ENCODE measurements around the gene TTI1. TPM values are rescaled to one million over a fixed set of nuclear protein-coding genes. Genes with fewer than 3 reads are reported as not detected.

Gene TTI1
- total RNA-seq, 2 donors from 2014 or later = 37.5 to 56.2 TPM

DNA sequence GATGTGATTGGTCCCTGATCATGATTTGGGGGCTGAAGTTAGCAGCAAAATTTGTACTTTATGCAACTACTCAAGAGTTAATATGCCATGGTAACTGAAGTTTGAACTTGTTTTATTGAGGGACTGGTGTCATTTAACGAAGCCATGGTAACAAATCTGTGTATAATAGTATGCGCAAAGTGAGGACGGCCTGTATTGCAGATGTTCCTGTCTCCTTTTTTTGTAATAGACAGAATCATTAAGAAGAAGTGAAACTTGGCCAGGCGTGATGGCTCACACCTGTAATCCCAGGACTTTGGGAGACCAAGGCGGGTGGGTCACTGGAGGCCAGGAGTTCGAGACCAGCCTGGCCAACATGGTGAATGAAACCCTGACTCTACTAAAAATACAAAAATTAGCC lies 22.6 kb upstream of the TTI1 start:
- H3K4me1 ChIP-seq (ENCODE audit: control insufficient read depth, insufficient read depth, low read length) = peaks cover 6% of the 10 kb centered on the region
- Mint-ChIP-seq H3K9me3 (no peaks in the 10 kb centered on the region), H3K4me3 (no peak overlapping the region), H3K4me1 (peaks cover 17% of the 10 kb centered on the region), H3K27ac (no peak overlapping the region), H3K27me3 (ENCODE audit: insufficient read depth) (no peaks in the 10 kb centered on the region), H3K36me3 (ENCODE audit: low read depth) (peaks cover 26% of the 10 kb centered on the region)
- no peaks in the 10 kb centered on the region for H3K27me3 ChIP-seq (ENCODE audit: control insufficient read depth, insufficient read depth, low read length, poor library complexity, severe bottlenecking)
- H3K27ac ChIP-seq (ENCODE audit: low read depth, low read length) = no peak overlapping the region
- no peak overlapping the region for H3K4me3 ChIP-seq (ENCODE audit: low read length)
- H3K9ac ChIP-seq (ENCODE audit: extremely low read depth, low read length, poor library complexity, severe bottlenecking) = no peak overlapping the region
- WGBS, 2 experiments (ENCODE audit: insufficient coverage in 1 of 2, insufficient read length in 1 of 2) = 92 to 93% methylated on average over 6 of the region's 6 CpGs
- TF ChIP-seq, protein P1, sequence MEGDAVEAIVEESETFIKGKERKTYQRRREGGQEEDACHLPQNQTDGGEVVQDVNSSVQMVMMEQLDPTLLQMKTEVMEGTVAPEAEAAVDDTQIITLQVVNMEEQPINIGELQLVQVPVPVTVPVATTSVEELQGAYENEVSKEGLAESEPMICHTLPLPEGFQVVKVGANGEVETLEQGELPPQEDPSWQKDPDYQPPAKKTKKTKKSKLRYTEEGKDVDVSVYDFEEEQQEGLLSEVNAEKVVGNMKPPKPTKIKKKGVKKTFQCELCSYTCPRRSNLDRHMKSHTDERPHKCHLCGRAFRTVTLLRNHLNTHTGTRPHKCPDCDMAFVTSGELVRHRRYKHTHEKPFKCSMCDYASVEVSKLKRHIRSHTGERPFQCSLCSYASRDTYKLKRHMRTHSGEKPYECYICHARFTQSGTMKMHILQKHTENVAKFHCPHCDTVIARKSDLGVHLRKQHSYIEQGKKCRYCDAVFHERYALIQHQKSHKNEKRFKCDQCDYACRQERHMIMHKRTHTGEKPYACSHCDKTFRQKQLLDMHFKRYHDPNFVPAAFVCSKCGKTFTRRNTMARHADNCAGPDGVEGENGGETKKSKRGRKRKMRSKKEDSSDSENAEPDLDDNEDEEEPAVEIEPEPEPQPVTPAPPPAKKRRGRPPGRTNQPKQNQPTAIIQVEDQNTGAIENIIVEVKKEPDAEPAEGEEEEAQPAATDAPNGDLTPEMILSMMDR (conservative IDR thresholded peaks at IDR 0.05) = no peak
- DNase-seq = no peak
- peaks cover 7% of the 10 kb centered on the region for H3K9me3 ChIP-seq (ENCODE audit: control insufficient read depth, low read length)
- peaks cover 45% of the 10 kb centered on the region for H3K36me3 ChIP-seq (ENCODE audit: control insufficient read depth, insufficient read depth, low read length)

DNA sequence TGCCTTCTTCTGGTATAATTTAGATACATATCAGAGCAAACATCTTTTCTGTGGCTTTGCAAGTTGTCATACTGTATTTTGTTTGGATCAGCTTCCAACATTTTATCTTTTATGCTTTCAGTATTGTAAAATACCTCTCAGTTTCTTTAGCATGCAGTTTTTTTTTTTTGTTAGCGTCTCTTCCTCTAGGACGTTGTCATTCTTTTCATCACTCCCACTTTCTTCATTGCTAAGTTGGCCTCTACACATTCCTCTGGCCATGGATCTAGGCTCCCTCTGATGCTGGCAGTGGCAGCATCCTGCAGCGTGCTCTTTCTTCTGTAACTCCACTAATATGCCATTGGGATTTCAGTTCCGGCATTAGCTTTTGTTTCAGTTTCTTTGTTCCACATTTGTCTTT lies 22.0 kb upstream of the TTI1 start:
- no peak overlapping the region for H3K4me3 Mint-ChIP-seq
- peaks cover 7% of the 10 kb centered on the region for H3K9me3 ChIP-seq (ENCODE audit: control insufficient read depth, low read length)
- peaks cover 25% of the 10 kb centered on the region for H3K36me3 Mint-ChIP-seq (ENCODE audit: low read depth)
- peaks cover 45% of the 10 kb centered on the region for H3K36me3 ChIP-seq (ENCODE audit: control insufficient read depth, insufficient read depth, low read length)
- H3K4me3 ChIP-seq (ENCODE audit: low read length) = no peak overlapping the region
- H3K9me3 Mint-ChIP-seq = no peaks in the 10 kb centered on the region
- H3K4me1 ChIP-seq (ENCODE audit: control insufficient read depth, insufficient read depth, low read length) = peaks cover 6% of the 10 kb centered on the region
- no peak overlapping the region for H3K27ac Mint-ChIP-seq
- H3K9ac ChIP-seq (ENCODE audit: extremely low read depth, low read length, poor library complexity, severe bottlenecking) = no peak overlapping the region
- no peaks in the 10 kb centered on the region for H3K27me3 Mint-ChIP-seq (ENCODE audit: insufficient read depth)
- 69 to 84% methylated on average over 4 of the region's 4 CpGs for whole genome bisulfite sequencing, 2 experiments (ENCODE audit: insufficient coverage in 1 of 2, insufficient read length in 1 of 2)
- TF ChIP-seq, protein P1 (conservative IDR thresholded peaks at IDR 0.05) = no peak
- H3K27me3 ChIP-seq (ENCODE audit: control insufficient read depth, insufficient read depth, low read length, poor library complexity, severe bottlenecking) = no peaks in the 10 kb centered on the region
- peaks cover 17% of the 10 kb centered on the region for H3K4me1 Mint-ChIP-seq
- no peak overlapping the region for H3K27ac ChIP-seq (ENCODE audit: low read depth, low read length)
- no peak for DNase-seq

GRCh38 chr20:38054647-38055046 lies 21.4 kb upstream of the TTI1 start:
- DNase-seq = no peak
- Mint-ChIP-seq H3K4me3 (no peak overlapping the region), H3K9me3 (no peaks in the 10 kb centered on the region), H3K27ac (no peak overlapping the region), H3K36me3 (ENCODE audit: low read depth) (peaks cover 25% of the 10 kb centered on the region), H3K4me1 (peaks cover 19% of the 10 kb centered on the region), H3K27me3 (ENCODE audit: insufficient read depth) (no peaks in the 10 kb centered on the region)
- Histone ChIP-seq H3K4me3 (ENCODE audit: low read length) (no peak overlapping the region), H3K36me3 (ENCODE audit: control insufficient read depth, insufficient read depth, low read length) (peaks cover 45% of the 10 kb centered on the region), H3K9me3 (ENCODE audit: control insufficient read depth, low read length) (peaks cover 4% of the 10 kb centered on the region), H3K27me3 (ENCODE audit: control insufficient read depth, insufficient read depth, low read length, poor library complexity, severe bottlenecking) (no peaks in the 10 kb centered on the region), H3K27ac (ENCODE audit: low read depth, low read length) (no peak overlapping the region), H3K4me1 (ENCODE audit: control insufficient read depth, insufficient read depth, low read length) (peaks cover 11% of the 10 kb centered on the region), H3K9ac (ENCODE audit: extremely low read depth, low read length, poor library complexity, severe bottlenecking) (no peak overlapping the region)
- TF ChIP-seq, protein P1 (conservative IDR thresholded peaks at IDR 0.05) = no peak
- 90 to 100% methylated on average over 1 of the region's 2 CpGs for WGBS, 2 experiments (ENCODE audit: insufficient coverage in 1 of 2, insufficient read length in 1 of 2)

All from endodermal cell (in vitro differentiated cells).